ENCODE data around the gene HNRNPLL.

Gene HNRNPLL

GRCh38 chr2:38592951-38593350 lies 9.8 kb downstream of the HNRNPLL start:
- no peak for DNase-seq (ENCODE audit: low spot score)

GRCh38 chr2:38591152-38591551 lies 11.6 kb downstream of the HNRNPLL start:
- DNase-seq (ENCODE audit: low spot score), result no peak

GRCh38 chr2:38590053-38590452 lies 12.7 kb downstream of the HNRNPLL start:
- no peak for DNase-seq (ENCODE audit: low spot score)

GRCh38 chr2:38586931-38587330 lies 15.8 kb downstream of the HNRNPLL start:
- DNase-seq (ENCODE audit: low spot score), result no peak

GRCh38 chr2:38584881-38585280 lies 17.8 kb downstream of the HNRNPLL start:
- no peak for DNase-seq (ENCODE audit: low spot score)

GRCh38 chr2:38583994-38584393 lies 18.7 kb downstream of the HNRNPLL start:
- DNase-seq (ENCODE audit: low spot score), result no peak

GRCh38 chr2:38583524-38583923 lies 19.2 kb downstream of the HNRNPLL start:
- no peak for DNase-seq (ENCODE audit: low spot score)

GRCh38 chr2:38581193-38582147 lies 21.3 kb downstream of the HNRNPLL start:
- DNase-seq (ENCODE audit: low spot score), result no peak

GRCh38 chr2:38580115-38580636 lies 22.6 kb downstream of the HNRNPLL start:
- no peak for DNase-seq (ENCODE audit: low spot score)

- DNase-seq (ENCODE audit: low spot score), result no peak
Observed at GRCh38 chr2:38578832-38579231, 23.9 kb downstream of the HNRNPLL start.

GRCh38 chr2:38574278-38574677 lies 28.4 kb downstream of the HNRNPLL start:
- no peak for DNase-seq (ENCODE audit: low spot score)

- DNase-seq (ENCODE audit: low spot score), result peak; percentile 7
Observed at GRCh38 chr2:38572167-38572566, 30.6 kb downstream of the HNRNPLL start.

GRCh38 chr2:38571193-38571592 lies 31.5 kb downstream of the HNRNPLL start:
- DNase-seq (ENCODE audit: low spot score), result no peak

GRCh38 chr2:38568724-38569436 lies 33.8 kb downstream of the HNRNPLL start:
- DNase-seq (ENCODE audit: low spot score), result no peak

GRCh38 chr2:38565333-38565732 lies 37.4 kb downstream of the HNRNPLL start:
- DNase-seq (ENCODE audit: low spot score), result no peak

- no peak for DNase-seq (ENCODE audit: low spot score)
Observed at GRCh38 chr2:38561691-38562090, 41.0 kb downstream of the HNRNPLL start.

- no peak for DNase-seq (ENCODE audit: low spot score)
Observed at GRCh38 chr2:38560092-38560491, 42.6 kb downstream of the HNRNPLL start.

- DNase-seq (ENCODE audit: low spot score), result no peak
Observed at GRCh38 chr2:38557981-38558380, 44.7 kb downstream of the HNRNPLL start.

- no peak for DNase-seq (ENCODE audit: low spot score)
Observed at GRCh38 chr2:38557217-38557616, 45.5 kb downstream of the HNRNPLL start.

GRCh38 chr2:38556006-38556801 lies 46.5 kb downstream of the HNRNPLL start:
- no peak for DNase-seq (ENCODE audit: low spot score)

GRCh38 chr2:38554973-38555595 lies 47.6 kb downstream of the HNRNPLL start:
- DNase-seq (ENCODE audit: low spot score), result no peak

GRCh38 chr2:38553554-38553953 lies 49.2 kb downstream of the HNRNPLL start:
- no peak for DNase-seq (ENCODE audit: low spot score)
